AG08396 (cell line): ENCODE results near the gene OBSCN.

Source experiments
- DNase-seq: peaks from one replicate; pipeline ENCODE4 v3.0.0; 2012; ENCODE audit warnings: low spot score, mixed read lengths

Gene OBSCN

GRCh38 chr1:228359613-228360532 lies 152.0 kb downstream of the OBSCN start:
- no peak for DNase-seq

DNA sequence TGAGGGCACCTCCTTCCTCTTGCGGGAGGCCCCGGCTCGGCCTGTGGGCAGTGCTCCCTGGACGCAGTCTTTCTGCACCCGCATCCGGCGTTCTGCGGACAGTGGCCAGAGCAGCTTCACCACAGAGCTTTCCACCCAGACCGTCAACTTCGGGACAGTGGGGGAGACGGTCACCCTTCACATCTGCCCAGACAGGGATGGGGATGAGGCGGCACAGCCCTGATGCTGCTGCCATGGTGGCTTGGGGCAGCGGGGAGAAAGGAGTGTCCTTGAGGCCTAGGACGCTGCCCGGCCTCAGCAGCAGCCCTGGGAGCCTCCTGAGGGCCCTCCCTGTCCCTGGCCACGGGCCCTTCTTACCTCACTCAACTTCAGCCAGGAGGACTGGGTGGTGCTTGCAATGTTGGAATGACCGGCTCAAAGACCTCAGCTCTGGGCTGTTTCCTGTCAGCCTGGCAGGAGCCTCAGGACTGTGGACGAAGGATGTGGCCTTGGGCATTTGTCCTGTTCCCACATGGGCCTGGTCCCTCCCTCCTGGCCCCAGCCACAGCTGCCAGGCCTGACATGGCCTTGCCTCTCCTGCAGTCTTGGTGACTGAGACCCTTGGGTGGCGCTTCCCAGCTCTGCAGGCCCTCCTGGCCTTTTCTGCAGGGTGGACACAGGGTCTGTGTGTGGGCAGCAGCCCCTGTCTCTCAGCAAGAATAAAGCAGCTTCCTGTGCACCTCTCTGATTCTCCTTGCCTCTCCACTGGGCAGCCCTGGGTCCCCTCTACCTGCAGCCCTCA lies 152.9 kb downstream of the OBSCN start:
- no peak for DNase-seq

- DNase-seq, result no peak
These were observed 153.7 kb downstream of the OBSCN start for GRCh38 chr1:228361314-228362140.

GRCh38 chr1:228362141-228362883 lies 154.5 kb downstream of the OBSCN start:
- no peak for DNase-seq

DNA sequence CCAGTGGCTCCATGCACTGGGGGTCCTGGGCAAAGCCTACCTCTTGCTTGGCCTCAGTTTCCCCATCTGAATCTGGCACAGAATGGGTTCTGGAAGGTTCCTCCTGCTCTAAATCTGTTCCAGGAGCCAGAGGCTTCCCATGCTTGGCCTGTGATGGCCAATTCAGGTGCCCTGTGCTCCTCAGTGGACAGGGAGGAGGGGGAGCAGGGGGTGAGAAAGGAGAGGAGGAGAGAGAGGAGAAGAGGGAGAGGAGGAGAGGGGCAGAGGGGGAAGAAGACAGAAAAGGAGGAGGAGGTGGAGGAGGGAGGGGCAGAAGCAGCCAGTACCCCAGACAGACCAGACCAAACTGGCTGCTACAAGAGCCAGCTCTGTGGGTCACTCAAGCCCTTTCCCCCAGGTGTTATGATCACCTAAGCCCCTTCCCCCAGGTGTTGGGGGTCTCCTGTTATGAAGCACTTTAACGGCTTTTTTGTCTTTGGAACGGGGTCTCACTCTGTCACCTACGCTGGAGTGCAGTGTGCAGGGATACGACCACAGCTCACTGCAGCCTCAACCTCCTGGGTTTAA lies 155.1 kb downstream of the OBSCN start:
- no peak for DNase-seq

GRCh38 chr1:228363686-228364067 lies 155.8 kb downstream of the OBSCN start:
- no peak for DNase-seq

DNA sequence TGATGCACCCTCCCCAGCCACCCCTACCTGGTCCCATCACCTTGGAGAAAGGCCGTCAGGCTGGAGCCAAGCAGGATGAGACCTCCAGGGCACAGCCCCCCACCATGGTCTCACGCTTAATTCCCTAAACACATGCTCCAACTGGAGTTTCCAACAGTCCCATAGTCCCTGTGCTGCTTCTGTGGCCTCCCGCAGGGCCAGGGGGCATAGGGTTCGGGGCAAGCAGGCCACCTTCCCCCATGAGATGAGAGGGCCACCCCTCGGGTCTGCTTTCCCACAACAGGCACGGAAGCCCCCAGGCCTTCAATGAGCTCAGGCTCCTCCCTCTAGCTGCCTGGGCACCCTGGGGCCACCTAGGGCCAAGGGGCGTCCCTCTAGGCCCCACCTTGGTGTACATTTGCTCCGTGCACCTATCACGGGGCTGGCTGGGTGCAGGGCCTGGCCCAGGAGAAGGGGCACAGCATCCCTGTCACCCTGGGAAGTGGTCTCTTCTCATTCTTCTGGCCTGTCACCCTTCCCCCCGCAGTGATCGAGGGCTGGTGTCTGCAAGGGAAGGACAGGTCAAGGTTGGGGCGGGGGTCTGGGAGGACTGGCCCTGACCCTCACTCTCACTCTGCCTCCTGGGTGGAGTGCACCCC lies 156.3 kb downstream of the OBSCN start:
- no peak for DNase-seq

- DNase-seq, result no peak
These were observed 156.9 kb downstream of the OBSCN start for GRCh38 chr1:228364706-228365213.

- DNase-seq, result no peak
These were observed 157.6 kb downstream of the OBSCN start for GRCh38 chr1:228365271-228366061.

DNA sequence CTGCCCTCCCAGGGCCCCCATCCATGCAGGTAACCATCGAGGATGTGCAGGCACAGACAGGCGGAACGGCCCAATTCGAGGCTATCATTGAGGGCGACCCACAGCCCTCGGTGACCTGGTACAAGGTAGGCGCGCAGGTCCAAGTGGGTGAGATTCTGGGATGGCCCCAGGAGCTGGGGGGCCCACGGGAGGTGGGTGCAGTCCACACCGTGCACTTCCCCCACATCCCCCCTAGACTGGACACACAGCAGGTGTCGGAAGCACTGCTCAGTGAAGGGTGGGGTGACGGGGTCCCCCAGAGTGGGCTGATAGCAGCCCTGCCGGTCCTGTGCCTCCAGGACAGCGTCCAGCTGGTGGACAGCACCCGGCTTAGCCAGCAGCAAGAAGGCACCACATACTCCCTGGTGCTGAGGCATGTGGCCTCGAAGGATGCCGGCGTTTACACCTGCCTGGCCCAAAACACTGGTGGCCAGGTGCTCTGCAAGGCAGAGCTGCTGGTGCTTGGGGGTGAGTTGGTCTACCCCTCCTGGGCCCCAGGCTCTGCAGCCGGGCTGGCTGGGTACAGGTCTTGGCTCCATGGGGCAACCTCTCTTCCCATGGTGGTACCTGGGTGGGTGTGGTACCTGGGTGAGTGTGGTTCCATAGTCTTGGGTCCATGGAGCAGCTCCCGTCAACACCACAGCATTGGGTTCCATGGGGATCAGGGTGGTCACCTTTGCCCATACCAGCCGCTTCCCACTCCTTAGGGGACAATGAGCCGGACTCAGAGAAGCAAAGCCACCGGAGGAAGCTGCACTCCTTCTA lies 158.4 kb downstream of the OBSCN start:
- DNase-seq, result no peak

DNA sequence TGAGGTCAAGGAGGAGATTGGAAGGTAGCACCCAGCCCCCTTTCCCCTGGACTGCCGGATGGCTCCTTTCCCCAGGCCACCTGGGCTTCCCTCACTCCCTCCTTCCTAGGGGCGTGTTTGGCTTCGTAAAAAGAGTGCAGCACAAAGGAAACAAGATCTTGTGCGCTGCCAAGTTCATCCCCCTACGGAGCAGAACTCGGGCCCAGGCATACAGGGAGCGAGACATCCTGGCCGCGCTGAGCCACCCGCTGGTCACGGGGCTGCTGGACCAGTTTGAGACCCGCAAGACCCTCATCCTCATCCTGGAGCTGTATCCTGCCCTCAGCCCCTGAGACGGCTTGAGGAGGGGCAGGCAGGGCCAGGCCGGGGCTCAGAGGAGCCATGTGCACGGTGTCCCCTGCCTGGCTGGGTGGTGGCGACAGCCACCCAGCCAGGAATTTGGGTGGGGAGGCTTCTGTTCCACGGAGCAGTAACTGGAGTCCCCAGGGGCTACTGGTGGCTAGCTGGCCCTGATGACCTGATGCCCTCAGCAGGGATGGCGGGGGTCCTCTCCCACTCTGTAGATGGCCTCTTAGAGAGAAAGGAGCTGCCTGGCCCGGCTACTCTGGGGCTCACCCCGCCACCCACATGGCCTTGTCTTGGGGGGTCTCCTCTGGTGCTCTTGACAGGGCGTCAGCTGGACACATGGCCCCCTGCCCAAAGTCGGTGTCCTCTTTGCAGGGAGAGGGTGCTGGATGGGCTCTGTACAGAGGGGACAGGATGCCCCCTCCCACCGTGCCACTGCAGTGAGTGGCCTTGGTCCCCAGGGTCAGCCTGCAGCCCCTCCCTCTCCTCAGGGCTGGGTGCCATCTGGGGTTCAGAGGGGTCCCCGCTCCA lies 159.3 kb downstream of the OBSCN start:
- no peak for DNase-seq

DNA sequence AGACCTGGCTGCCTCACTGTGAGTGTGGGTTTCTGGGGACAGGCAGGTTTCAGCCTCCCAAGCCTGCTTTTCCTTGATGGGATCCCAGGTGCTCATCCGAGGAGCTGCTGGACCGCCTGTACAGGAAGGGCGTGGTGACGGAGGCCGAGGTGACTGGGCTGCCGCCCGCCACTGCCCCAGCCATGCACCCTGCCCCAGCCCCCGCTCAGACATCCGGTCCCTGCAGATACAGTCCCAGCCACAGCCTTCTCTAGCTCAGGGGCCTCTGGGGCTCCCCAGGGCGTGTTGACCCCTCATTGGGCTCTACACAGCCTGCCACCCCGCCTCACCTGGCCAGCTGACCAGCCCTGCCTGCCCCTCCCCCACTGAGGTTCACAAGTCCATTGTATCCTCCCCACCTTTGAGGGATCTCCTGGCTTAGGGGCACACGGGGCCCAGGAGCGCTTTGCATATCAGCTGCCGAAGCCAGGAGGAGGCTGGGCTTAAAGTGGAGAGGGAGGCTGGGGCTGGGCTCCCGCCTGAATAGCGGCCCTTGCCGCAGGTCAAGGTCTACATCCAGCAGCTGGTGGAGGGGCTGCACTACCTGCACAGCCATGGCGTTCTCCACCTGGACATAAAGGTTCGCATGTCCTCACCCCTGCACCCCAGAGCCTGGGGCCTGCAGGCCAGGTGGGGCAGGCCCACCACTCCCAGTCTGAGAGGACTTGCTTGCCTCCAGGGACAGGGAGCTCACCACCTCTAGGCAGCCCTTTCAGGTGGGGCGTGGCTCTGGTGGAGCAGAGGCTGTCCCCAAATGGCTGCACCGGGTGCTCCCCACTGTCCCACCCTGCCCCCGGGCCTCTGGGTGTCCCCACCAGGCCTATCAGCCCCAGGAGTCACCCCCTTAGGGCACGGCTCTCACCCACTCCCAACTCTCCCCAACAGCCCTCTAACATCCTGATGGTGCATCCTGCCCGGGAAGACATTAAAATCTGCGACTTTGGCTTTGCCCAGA lies 160.3 kb downstream of the OBSCN start:
- DNase-seq, result no peak

GRCh38 chr1:228368801-228369607 lies 161.2 kb downstream of the OBSCN start:
- no peak for DNase-seq

DNA sequence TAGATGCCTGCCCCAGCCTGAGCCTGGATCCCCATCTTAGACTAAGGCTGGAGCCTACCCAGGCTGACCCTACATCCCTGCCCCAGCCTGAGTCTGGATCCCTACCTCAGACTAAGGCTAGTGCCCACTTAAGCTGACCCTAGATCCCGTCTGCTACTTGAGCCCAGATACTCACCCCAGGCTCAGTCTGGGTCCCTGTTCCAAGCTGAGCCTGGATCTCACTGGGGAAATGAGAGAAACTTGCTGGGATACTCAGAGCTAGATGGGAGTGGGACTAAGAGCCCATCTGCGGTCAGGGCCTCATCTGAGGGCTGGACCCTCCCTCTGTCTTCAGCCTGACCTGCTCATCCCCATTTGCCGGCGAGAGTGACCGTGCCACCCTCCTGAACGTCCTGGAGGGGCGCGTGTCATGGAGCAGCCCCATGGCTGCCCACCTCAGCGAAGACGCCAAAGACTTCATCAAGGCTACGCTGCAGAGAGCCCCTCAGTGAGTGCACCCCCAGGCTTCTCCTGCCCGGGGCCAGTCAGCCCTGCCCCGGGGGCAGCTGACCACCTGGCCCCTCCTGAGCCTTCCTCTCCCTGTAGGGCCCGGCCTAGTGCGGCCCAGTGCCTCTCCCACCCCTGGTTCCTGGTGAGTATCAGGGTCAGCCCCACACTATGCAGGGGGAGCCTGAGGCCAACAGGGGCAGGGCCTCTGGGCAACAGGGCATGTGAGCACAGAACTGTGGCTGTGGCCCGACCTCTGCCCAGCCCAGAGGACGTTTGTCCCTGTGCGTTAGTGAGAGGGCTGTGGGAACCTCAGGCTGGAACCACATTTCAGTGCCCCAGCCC lies 162.0 kb downstream of the OBSCN start:
- DNase-seq, result no peak

- no peak for DNase-seq
These were observed 162.6 kb downstream of the OBSCN start for GRCh38 chr1:228370439-228370940.
